Right lobe of liver (tissue), 4 donors: Measurements from ENCODE around the gene TMEM80.

Source experiments
- POLR2A ChIP-seq: fragments of 450-650 bp; IDR thresholded peaks from one replicate; pipeline ENCODE4 v1.6.1; 2017; ENCODE audit warnings: antibody characterized with exemption, mild to moderate bottlenecking
- TF ChIP-seq, protein P1 (sequence below), 4 donors: fragments of 200-600 bp in 3 of 4; fragments of 450-650 bp in 1 of 4; IDR thresholded peaks; one replicate each; pipeline versions ENCODE4 v1.5.1 to v1.8.0; 2016 to 2022; ENCODE audit warnings: antibody characterized with exemption in 4 of 4, mild to moderate bottlenecking in 2 of 4
- donor health status: DM: no; HTN: no; CAD: no.
- donor health status: DM: no; HTN: no; CAD: no.
- donor health status: DM: no; HTN: yes; CAD: no.

DNA sequence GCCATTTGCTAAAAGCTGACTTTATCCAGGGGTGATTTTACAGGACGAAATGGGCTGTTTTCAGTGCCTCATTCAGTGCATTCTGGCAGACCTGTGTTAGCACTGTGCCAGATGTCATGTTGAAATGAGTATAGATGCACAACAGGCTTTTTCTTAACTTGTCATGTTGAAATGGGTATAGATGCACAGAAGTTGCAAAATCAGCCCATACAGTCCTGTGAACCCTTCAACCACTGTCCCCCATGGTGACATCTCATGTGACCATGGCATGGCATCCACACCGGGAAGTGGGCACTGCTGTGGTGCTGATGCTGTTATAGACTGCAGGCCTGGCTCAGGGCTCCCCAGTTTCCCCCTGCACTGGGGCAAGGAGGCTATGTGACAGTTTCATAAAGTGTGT, 54.1 kb downstream of the TMEM80 start:
- TF ChIP-seq, protein P1, sequence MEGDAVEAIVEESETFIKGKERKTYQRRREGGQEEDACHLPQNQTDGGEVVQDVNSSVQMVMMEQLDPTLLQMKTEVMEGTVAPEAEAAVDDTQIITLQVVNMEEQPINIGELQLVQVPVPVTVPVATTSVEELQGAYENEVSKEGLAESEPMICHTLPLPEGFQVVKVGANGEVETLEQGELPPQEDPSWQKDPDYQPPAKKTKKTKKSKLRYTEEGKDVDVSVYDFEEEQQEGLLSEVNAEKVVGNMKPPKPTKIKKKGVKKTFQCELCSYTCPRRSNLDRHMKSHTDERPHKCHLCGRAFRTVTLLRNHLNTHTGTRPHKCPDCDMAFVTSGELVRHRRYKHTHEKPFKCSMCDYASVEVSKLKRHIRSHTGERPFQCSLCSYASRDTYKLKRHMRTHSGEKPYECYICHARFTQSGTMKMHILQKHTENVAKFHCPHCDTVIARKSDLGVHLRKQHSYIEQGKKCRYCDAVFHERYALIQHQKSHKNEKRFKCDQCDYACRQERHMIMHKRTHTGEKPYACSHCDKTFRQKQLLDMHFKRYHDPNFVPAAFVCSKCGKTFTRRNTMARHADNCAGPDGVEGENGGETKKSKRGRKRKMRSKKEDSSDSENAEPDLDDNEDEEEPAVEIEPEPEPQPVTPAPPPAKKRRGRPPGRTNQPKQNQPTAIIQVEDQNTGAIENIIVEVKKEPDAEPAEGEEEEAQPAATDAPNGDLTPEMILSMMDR (IDR thresholded peaks at IDR 0.05) = no peak
- TF ChIP-seq POLR2A = no peak
